ENCODE data around the gene MYO1A.

- TF ChIP-seq, protein P1, sequence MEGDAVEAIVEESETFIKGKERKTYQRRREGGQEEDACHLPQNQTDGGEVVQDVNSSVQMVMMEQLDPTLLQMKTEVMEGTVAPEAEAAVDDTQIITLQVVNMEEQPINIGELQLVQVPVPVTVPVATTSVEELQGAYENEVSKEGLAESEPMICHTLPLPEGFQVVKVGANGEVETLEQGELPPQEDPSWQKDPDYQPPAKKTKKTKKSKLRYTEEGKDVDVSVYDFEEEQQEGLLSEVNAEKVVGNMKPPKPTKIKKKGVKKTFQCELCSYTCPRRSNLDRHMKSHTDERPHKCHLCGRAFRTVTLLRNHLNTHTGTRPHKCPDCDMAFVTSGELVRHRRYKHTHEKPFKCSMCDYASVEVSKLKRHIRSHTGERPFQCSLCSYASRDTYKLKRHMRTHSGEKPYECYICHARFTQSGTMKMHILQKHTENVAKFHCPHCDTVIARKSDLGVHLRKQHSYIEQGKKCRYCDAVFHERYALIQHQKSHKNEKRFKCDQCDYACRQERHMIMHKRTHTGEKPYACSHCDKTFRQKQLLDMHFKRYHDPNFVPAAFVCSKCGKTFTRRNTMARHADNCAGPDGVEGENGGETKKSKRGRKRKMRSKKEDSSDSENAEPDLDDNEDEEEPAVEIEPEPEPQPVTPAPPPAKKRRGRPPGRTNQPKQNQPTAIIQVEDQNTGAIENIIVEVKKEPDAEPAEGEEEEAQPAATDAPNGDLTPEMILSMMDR (conservative IDR thresholded peaks at IDR 0.05; ENCODE audit: low read depth, low read length): no peak
- TF ChIP-seq EZH2 (IDR thresholded peaks at IDR 0.05; ENCODE audit: borderline replicate concordance, low read depth, low read length, poor library complexity, severe bottlenecking): no peak
Observed at GRCh38 chr12:57078519-57079404, 28.8 kb upstream of the MYO1A start, which contains the start of gene NEMP1.
